Activated naive CD4-positive, alpha-beta T cell treated with anti-CD3 and anti-CD28 coated beads, Interleukin-2, amount 10 ng/mL, durations not matched to agents 7 days and 5 days (primary cell): ENCODE measurements around the gene DCAKD.

Experiments
- CTCF ChIA-PET: fragments of 350-600 bp; sonication (Branson Sonifier 250); formaldehyde crosslinking; loops from one replicate; lab custom pipeline; 2021; ENCODE audit warnings: antibody characterized with exemption; lab: Charles Lee
- DNase-seq: peaks from one replicate; pipeline ENCODE4 v3.0.0-alpha.2; 2020
- H3K27ac Mint-ChIP-seq: one replicate; pipeline ENCODE4 v1.8.0; 2021; ENCODE audit warnings: mild to moderate bottlenecking, moderate library complexity, mixed read lengths
- H3K27me3 Mint-ChIP-seq: one replicate; pipeline ENCODE4 v1.8.0; 2021; ENCODE audit warnings: mild to moderate bottlenecking, mixed read lengths
- H3K36me3 Mint-ChIP-seq: one replicate; pipeline ENCODE4 v1.8.0; 2021; ENCODE audit warnings: mixed read lengths
- H3K4me1 Mint-ChIP-seq: one replicate; pipeline ENCODE4 v1.8.0; 2021; ENCODE audit warnings: mixed read lengths
- H3K4me3 Mint-ChIP-seq: one replicate; pipeline ENCODE4 v1.8.0; 2021; ENCODE audit warnings: mild to moderate bottlenecking, moderate library complexity, mixed read lengths
- H3K9me3 Mint-ChIP-seq: one replicate; pipeline ENCODE4 v1.8.0; 2021; ENCODE audit warnings: mixed read lengths

DCAKD gene

GRCh38 chr17:44977065-44977464 lies 74.4 kb downstream of the DCAKD start:
- H3K36me3 Mint-ChIP-seq: no peaks in the 10 kb centered on the region
- no peak for DNase-seq
- H3K9me3 Mint-ChIP-seq: no peaks in the 10 kb centered on the region
- peaks cover 96% of the 10 kb centered on the region for H3K27me3 Mint-ChIP-seq
- no peak overlapping the region for H3K4me3 Mint-ChIP-seq
- CTCF ChIA-PET: interaction anchor here (0.7 kb wide), 1 partner anchor 47 kb away, joined by 3 read pairs; no protein-coding TSS in a partner anchor
- no peak overlapping the region for H3K27ac Mint-ChIP-seq
- peaks cover 3% of the 10 kb centered on the region for H3K4me1 Mint-ChIP-seq

GRCh38 chr17:44976206-44976605 lies 75.2 kb downstream of the DCAKD start:
- CTCF ChIA-PET: no interaction called here
- Mint-ChIP-seq H3K9me3 (no peaks in the 10 kb centered on the region), H3K4me1 (peaks cover 7% of the 10 kb centered on the region), H3K36me3 (no peaks in the 10 kb centered on the region), H3K27ac (no peak overlapping the region), H3K27me3 (peaks cover 97% of the 10 kb centered on the region), H3K4me3 (no peak overlapping the region)
- no peak for DNase-seq
